ENCODE measurements around the gene PUM2. TPM values are rescaled to one million over a fixed set of nuclear protein-coding genes. Genes with fewer than 3 reads are reported as not detected.

Gene PUM2
- total and polyA plus RNA-seq, 2 of the 8 experiments (the other 6 are each of a cell fraction or from before 2014, with no cell fraction given), result 46.6 to 114 TPM

DNA sequence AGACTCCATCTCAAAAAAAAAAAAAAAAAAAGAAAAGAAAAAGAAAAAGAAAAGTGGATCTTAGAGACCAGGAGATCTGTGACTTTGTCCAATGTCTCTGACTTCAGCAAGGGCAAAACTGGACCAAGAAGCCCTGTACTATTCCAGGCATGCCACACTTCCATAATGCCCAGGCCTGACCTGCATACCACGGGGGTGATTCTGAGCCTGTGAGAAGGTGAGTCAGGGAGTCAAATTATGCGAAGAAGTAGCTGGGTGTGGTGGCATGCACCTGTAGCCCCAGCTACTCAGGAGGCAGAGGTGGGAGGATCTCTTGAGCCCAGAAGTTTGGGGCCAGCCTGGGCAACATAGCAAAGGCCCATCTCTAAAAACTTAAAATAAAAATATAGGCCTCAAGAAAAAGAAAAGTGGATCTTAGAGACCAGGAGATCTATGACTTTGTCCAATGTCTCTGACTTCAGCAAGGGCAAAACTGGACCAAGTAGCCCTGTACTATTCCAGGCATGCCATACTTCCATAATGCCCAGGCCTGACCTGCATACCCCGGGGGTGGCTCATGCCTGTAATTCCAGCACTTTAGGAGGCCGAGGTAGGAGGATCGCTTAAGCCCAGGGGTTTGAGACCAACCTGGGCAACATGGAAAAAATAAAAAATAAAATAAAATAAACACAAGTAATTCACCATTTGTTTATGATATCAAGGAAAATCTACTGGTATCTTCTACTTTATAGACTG, 12.2 kb upstream of the PUM2 start (continued):
- TF ChIP-seq, protein P1, sequence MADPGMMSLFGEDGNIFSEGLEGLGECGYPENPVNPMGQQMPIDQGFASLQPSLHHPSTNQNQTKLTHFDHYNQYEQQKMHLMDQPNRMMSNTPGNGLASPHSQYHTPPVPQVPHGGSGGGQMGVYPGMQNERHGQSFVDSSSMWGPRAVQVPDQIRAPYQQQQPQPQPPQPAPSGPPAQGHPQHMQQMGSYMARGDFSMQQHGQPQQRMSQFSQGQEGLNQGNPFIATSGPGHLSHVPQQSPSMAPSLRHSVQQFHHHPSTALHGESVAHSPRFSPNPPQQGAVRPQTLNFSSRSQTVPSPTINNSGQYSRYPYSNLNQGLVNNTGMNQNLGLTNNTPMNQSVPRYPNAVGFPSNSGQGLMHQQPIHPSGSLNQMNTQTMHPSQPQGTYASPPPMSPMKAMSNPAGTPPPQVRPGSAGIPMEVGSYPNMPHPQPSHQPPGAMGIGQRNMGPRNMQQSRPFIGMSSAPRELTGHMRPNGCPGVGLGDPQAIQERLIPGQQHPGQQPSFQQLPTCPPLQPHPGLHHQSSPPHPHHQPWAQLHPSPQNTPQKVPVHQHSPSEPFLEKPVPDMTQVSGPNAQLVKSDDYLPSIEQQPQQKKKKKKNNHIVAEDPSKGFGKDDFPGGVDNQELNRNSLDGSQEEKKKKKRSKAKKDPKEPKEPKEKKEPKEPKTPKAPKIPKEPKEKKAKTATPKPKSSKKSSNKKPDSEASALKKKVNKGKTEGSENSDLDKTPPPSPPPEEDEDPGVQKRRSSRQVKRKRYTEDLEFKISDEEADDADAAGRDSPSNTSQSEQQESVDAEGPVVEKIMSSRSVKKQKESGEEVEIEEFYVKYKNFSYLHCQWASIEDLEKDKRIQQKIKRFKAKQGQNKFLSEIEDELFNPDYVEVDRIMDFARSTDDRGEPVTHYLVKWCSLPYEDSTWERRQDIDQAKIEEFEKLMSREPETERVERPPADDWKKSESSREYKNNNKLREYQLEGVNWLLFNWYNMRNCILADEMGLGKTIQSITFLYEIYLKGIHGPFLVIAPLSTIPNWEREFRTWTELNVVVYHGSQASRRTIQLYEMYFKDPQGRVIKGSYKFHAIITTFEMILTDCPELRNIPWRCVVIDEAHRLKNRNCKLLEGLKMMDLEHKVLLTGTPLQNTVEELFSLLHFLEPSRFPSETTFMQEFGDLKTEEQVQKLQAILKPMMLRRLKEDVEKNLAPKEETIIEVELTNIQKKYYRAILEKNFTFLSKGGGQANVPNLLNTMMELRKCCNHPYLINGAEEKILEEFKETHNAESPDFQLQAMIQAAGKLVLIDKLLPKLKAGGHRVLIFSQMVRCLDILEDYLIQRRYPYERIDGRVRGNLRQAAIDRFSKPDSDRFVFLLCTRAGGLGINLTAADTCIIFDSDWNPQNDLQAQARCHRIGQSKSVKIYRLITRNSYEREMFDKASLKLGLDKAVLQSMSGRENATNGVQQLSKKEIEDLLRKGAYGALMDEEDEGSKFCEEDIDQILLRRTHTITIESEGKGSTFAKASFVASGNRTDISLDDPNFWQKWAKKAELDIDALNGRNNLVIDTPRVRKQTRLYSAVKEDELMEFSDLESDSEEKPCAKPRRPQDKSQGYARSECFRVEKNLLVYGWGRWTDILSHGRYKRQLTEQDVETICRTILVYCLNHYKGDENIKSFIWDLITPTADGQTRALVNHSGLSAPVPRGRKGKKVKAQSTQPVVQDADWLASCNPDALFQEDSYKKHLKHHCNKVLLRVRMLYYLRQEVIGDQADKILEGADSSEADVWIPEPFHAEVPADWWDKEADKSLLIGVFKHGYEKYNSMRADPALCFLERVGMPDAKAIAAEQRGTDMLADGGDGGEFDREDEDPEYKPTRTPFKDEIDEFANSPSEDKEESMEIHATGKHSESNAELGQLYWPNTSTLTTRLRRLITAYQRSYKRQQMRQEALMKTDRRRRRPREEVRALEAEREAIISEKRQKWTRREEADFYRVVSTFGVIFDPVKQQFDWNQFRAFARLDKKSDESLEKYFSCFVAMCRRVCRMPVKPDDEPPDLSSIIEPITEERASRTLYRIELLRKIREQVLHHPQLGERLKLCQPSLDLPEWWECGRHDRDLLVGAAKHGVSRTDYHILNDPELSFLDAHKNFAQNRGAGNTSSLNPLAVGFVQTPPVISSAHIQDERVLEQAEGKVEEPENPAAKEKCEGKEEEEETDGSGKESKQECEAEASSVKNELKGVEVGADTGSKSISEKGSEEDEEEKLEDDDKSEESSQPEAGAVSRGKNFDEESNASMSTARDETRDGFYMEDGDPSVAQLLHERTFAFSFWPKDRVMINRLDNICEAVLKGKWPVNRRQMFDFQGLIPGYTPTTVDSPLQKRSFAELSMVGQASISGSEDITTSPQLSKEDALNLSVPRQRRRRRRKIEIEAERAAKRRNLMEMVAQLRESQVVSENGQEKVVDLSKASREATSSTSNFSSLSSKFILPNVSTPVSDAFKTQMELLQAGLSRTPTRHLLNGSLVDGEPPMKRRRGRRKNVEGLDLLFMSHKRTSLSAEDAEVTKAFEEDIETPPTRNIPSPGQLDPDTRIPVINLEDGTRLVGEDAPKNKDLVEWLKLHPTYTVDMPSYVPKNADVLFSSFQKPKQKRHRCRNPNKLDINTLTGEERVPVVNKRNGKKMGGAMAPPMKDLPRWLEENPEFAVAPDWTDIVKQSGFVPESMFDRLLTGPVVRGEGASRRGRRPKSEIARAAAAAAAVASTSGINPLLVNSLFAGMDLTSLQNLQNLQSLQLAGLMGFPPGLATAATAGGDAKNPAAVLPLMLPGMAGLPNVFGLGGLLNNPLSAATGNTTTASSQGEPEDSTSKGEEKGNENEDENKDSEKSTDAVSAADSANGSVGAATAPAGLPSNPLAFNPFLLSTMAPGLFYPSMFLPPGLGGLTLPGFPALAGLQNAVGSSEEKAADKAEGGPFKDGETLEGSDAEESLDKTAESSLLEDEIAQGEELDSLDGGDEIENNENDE (IDR thresholded peaks at IDR 0.05; ENCODE audit: insufficient replicate concordance, low read length), result no peak
- TF ChIP-seq, protein P2, sequence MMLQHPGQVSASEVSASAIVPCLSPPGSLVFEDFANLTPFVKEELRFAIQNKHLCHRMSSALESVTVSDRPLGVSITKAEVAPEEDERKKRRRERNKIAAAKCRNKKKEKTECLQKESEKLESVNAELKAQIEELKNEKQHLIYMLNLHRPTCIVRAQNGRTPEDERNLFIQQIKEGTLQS (IDR thresholded peaks at IDR 0.05; ENCODE audit: insufficient read depth, low read depth, low read length), result no peak
- TF ChIP-seq EGR1 (IDR thresholded peaks at IDR 0.05; ENCODE audit: borderline replicate concordance, low read depth, low read length) (no peak), CREB1 (IDR thresholded peaks at IDR 0.05) (no peak), BACH1 (IDR thresholded peaks at IDR 0.05; ENCODE audit: low read length) (no peak), TAF1 (IDR thresholded peaks at IDR 0.05; ENCODE audit: low read depth, low read length) (no peak), CEBPB (IDR thresholded peaks at IDR 0.05; ENCODE audit: low read depth, low read length) (no peak), YY1 (IDR thresholded peaks at IDR 0.05; ENCODE audit: low read depth, low read length) (no peak)
- TF ChIP-seq, protein P3, sequence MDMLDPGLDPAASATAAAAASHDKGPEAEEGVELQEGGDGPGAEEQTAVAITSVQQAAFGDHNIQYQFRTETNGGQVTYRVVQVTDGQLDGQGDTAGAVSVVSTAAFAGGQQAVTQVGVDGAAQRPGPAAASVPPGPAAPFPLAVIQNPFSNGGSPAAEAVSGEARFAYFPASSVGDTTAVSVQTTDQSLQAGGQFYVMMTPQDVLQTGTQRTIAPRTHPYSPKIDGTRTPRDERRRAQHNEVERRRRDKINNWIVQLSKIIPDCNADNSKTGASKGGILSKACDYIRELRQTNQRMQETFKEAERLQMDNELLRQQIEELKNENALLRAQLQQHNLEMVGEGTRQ (IDR thresholded peaks at IDR 0.05; ENCODE audit: low read length), result no peak

Data from H1 (cell line).